ENCODE data around the gene SPOUT1. TPM values are rescaled to one million over a fixed set of nuclear protein-coding genes. Genes with fewer than 3 reads are reported as not detected.
A peak's percentile ranks its signal among the peaks of the same experiment; 100 is the strongest.

The SPOUT1 gene
- total RNA-seq, 1 donor from 2014 or later: 45.8 TPM

- ATAC-seq: no peak
- Histone ChIP-seq H3K36me3 (peaks cover 72% of the 10 kb centered on the region), H3K4me1 (peaks cover 5% of the 10 kb centered on the region), H3K9me3 (no peaks in the 10 kb centered on the region), H3K27ac (no peak overlapping the region), H3K4me3 (no peak overlapping the region), H3K27me3 (no peaks in the 10 kb centered on the region)
- TF ChIP-seq, protein P1, sequence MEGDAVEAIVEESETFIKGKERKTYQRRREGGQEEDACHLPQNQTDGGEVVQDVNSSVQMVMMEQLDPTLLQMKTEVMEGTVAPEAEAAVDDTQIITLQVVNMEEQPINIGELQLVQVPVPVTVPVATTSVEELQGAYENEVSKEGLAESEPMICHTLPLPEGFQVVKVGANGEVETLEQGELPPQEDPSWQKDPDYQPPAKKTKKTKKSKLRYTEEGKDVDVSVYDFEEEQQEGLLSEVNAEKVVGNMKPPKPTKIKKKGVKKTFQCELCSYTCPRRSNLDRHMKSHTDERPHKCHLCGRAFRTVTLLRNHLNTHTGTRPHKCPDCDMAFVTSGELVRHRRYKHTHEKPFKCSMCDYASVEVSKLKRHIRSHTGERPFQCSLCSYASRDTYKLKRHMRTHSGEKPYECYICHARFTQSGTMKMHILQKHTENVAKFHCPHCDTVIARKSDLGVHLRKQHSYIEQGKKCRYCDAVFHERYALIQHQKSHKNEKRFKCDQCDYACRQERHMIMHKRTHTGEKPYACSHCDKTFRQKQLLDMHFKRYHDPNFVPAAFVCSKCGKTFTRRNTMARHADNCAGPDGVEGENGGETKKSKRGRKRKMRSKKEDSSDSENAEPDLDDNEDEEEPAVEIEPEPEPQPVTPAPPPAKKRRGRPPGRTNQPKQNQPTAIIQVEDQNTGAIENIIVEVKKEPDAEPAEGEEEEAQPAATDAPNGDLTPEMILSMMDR (IDR thresholded peaks at IDR 0.05): no peak
- intact Hi-C loops (cut with DNase I): no loop called here
- no peak for DNase-seq
These were observed 36.5 kb downstream of the SPOUT1 start for GRCh38 chr9:128792978-128793686.

GRCh38 chr9:128792134-128792533 is 37.5 kb downstream of the SPOUT1 start:
- Histone ChIP-seq H3K27ac (no peak overlapping the region), H3K27me3 (no peaks in the 10 kb centered on the region), H3K4me3 (no peak overlapping the region), H3K36me3 (peaks cover 62% of the 10 kb centered on the region), H3K4me1 (peaks cover 10% of the 10 kb centered on the region), H3K9me3 (no peaks in the 10 kb centered on the region)
- TF ChIP-seq, protein P1 (IDR thresholded peaks at IDR 0.05): no peak
- intact Hi-C loops (cut with DNase I): no loop called here
- ATAC-seq (no peak), DNase-seq (no peak)

DNA sequence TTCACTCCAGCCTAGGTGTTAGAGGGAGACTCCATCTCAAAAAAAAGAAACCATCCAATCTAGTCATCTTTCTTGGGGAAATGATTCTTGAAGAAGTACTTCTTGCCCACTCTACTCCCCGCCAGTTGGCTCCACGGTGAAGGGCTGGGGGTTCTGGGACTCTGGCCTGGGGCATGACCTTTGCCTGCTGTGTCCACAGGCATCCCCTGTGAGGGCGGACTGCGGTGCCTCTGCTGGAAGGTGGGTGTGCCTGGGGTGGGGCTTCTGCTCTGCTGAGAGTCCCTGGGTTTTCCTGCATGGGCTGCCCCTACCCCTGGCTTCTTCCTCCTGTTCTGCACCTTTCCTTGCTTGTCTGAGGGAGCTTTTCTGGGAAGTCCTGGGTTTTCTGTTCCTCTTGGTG is 39.1 kb downstream of the SPOUT1 start:
- ATAC-seq: no peak
- no peak overlapping the region for H3K27ac ChIP-seq
- DNase-seq: no peak
- H3K9me3 ChIP-seq: no peaks in the 10 kb centered on the region
- no peak overlapping the region for H3K4me3 ChIP-seq
- H3K4me1 ChIP-seq: peaks cover 10% of the 10 kb centered on the region
- peaks cover 46% of the 10 kb centered on the region for H3K36me3 ChIP-seq
- no peaks in the 10 kb centered on the region for H3K27me3 ChIP-seq
- intact Hi-C loops (cut with DNase I): no loop called here
- TF ChIP-seq, protein P1 (IDR thresholded peaks at IDR 0.05): no peak

DNA sequence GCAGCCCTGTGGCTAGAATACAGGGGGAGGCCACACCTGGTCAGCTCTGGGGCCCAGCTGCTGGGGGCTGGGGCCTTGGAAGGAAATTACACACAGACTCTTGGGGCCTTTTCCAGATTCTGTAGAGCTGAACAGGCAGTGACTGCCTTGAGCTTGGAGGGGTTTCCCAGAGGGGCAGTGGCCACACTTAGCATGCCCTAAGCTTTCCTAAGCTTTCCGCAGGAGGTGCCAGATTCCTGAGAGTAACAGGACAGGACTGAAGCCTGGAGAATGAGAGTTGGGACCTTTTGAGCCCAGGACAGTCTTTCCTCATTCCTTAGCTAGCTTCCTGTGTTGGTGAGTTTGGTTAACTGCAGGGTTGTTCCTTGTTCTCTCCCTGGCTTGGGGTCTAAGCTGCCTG is 41.1 kb downstream of the SPOUT1 start:
- H3K9me3 ChIP-seq: no peaks in the 10 kb centered on the region
- no peak for DNase-seq
- ATAC-seq: no peak
- H3K36me3 ChIP-seq: peaks cover 30% of the 10 kb centered on the region
- TF ChIP-seq, protein P1 (IDR thresholded peaks at IDR 0.05): no peak
- no peak overlapping the region for H3K4me3 ChIP-seq
- no peaks in the 10 kb centered on the region for H3K27me3 ChIP-seq
- H3K27ac ChIP-seq: no peak overlapping the region
- H3K4me1 ChIP-seq: peaks cover 10% of the 10 kb centered on the region
- intact Hi-C loops (cut with DNase I): no loop called here

DNA sequence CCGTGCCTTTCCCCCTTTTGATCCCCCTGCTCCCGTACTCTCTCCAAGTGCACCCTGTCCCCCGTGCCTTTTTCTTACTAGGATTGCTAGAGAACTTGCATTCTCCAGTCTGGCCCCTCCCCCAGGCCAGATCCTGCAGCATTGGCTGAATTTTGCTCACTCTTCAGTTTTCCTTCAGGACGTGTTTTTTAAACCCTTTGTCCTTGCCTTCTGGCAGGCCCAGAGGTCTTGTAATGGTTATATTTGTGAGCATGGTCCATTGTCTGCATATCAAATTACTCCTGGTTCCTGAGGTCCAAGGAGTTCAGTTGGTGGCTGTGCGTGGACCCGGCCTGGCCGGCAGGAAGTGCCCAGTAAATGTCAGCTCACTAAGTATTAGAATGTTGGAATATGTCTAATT is 41.9 kb downstream of the SPOUT1 start:
- no peak for DNase-seq
- H3K4me1 ChIP-seq: peaks cover 10% of the 10 kb centered on the region
- ATAC-seq: peak; percentile 2
- H3K4me3 ChIP-seq: peak overlapping the region; percentile 85
- intact Hi-C loops (cut with DNase I): no loop called here
- TF ChIP-seq, protein P1 (IDR thresholded peaks at IDR 0.05): no peak
- peaks cover 22% of the 10 kb centered on the region for H3K36me3 ChIP-seq
- peak overlapping the region; percentile 84 for H3K27ac ChIP-seq
- no peaks in the 10 kb centered on the region for H3K9me3 ChIP-seq
- H3K27me3 ChIP-seq: no peaks in the 10 kb centered on the region

Data from upper lobe of right lung (tissue), 1 donor.